Skeletal muscle satellite cell (primary cell): Measurements from ENCODE around the gene SMAD3.
A peak's percentile ranks its signal among the peaks of the same experiment; 100 is the strongest.

ENCODE experiments used
- H3K27me3 ChIP-seq: 2 replicates; pipeline ENCODE4 v1.7.0; 2013; ENCODE audit warnings: low read length; ENCODE audit not compliant: control insufficient read depth, insufficient read depth
- H3K36me3 ChIP-seq: 2 replicates; pipeline ENCODE4 v1.7.0; 2013; ENCODE audit warnings: mild to moderate bottlenecking, control low read depth, low read length; ENCODE audit not compliant: insufficient read depth
- H3K4me1 ChIP-seq: 2 replicates; pipeline ENCODE4 v1.7.0; 2013; ENCODE audit warnings: low read length; ENCODE audit not compliant: control insufficient read depth, insufficient read depth
- H3K4me2 ChIP-seq: 2 replicates; pipeline ENCODE4 v1.7.0; 2013; ENCODE audit warnings: mild to moderate bottlenecking, low read length
- H3K4me3 ChIP-seq: 2 replicates; pipeline ENCODE4 v1.7.0; 2013; ENCODE audit warnings: low read length
- H3K9ac ChIP-seq: 2 replicates; pipeline ENCODE4 v1.7.0; 2013; ENCODE audit warnings: mild to moderate bottlenecking, low read depth, low read length, moderate library complexity
- H3K9me3 ChIP-seq: replicated peaks from 2 replicates; pipeline ENCODE4 v1.7.0; 2013; ENCODE audit warnings: mild to moderate bottlenecking, control low read depth, low read length

Gene SMAD3

DNA sequence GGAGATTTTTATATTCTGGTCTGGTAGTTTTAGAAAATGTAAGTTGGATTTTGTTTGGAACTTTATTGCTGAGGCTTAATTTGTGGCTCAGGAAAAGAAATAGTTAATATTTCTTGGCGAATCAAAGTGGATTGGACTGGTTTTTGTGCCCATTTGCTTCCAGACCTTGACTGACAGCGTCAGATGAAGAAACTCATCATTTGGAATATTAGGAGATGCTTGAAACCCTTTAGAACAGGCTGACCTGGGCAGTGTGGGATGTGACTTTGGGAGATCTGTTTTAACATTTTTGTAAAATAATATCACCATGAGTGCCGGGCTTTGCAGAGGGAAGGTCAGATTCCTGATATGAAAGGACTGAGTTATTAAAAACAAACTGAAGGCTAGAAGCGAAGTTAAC is 106.1 kb downstream of the SMAD3 start:
- H3K4me2 ChIP-seq, result no peak overlapping the region
- no peaks in the 10 kb centered on the region for H3K27me3 ChIP-seq
- no peaks in the 10 kb centered on the region for H3K9me3 ChIP-seq
- peaks cover 71% of the 10 kb centered on the region for H3K4me1 ChIP-seq
- H3K4me3 ChIP-seq, result no peak overlapping the region
- H3K9ac ChIP-seq, result peak overlapping the region; percentile 31
- H3K36me3 ChIP-seq, result peaks cover 92% of the 10 kb centered on the region

DNA sequence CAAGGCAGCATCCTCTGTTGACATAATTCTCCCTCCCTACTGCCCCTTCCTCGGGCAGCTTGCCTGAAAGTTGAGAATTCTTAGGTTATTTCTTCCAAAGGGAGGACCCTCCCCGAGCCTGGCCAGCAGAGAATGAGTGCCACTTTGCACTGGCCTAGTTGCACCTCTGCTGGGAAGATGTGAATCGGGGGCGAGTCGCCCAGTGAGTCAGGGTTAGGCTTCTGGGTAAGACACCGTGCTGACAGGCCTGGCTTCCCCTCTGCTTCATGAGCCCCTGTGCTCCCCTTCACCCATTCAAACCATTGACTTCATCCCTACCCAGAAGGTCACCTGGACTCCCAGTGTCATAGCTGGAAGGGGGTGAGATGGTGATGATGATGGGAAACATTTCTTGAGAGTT is 106.8 kb downstream of the SMAD3 start:
- Histone ChIP-seq H3K4me2 (no peak overlapping the region), H3K27me3 (no peaks in the 10 kb centered on the region), H3K4me3 (no peak overlapping the region), H3K36me3 (peaks cover 92% of the 10 kb centered on the region), H3K9me3 (no peaks in the 10 kb centered on the region), H3K9ac (no peak overlapping the region), H3K4me1 (peaks cover 74% of the 10 kb centered on the region)

DNA sequence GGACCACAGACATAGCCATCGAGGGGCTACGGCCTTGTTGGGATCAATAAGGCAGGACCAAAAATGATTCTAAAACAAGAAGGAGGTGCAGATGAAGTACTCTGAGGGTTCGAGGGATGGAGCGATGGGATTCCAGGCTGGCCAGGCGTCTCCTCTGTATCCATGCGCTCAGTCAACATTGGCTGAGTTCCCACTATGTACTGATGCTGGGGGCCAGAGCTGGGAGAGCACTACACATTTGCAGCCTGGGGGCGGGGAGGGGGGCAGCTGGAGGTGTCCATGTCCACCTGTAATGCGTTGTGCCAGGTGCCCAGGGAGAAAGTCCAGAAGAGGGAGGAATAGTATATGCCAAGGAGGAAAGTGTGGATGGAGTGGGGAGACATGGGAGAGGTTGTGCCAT is 107.6 kb downstream of the SMAD3 start:
- Histone ChIP-seq H3K4me1 (peaks cover 73% of the 10 kb centered on the region), H3K36me3 (peaks cover 84% of the 10 kb centered on the region), H3K4me2 (no peak overlapping the region), H3K9ac (no peak overlapping the region), H3K27me3 (no peaks in the 10 kb centered on the region), H3K9me3 (no peaks in the 10 kb centered on the region), H3K4me3 (no peak overlapping the region)

DNA sequence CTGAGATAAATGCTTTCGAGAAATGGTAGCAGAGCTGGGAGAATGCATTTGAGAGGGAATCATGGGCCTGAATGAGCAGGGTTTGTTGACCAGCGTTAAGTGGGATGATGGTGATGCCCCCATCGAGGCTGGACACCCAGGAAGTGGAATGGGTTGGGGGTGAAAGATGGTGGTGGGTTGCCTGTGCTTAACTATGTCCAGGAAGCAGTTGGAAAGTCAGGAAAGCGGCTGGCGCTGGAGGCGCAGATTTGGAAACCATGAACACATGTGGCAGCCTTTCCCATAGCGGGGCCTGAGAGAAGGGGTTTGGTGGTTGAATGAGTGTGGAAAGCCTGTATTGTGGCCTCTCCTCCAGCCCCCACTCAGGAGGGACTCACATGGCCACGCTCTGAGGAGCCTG is 108.4 kb downstream of the SMAD3 start:
- H3K4me1 ChIP-seq, result peaks cover 71% of the 10 kb centered on the region

DNA sequence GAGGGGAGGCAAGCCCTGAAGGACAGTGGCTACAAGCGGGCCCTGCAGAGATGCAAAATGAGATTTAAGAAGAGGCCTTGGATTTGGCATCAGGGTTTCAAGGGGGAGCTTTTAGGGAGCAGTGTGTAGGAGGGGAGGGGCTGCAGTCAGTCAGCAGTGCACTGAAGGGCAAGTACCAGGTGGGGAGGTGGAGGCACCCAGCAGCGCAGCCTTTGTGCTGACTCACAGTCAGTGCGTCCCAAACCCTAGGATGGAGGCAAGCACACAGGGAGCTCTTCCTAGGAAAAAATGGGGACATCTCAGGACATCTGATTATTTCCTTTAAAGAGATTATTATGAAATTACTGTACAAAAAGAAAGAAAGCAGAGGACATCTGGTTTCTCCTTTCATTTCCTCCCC is 109.0 kb downstream of the SMAD3 start:
- Histone ChIP-seq H3K4me1 (peaks cover 78% of the 10 kb centered on the region), H3K4me2 (no peak overlapping the region), H3K9ac (no peak overlapping the region), H3K9me3 (no peaks in the 10 kb centered on the region), H3K4me3 (no peak overlapping the region), H3K36me3 (peaks cover 79% of the 10 kb centered on the region), H3K27me3 (no peaks in the 10 kb centered on the region)

More for the DNA sequence above, 108.4 kb downstream of the SMAD3 start:
- Histone ChIP-seq H3K27me3 (no peaks in the 10 kb centered on the region), H3K36me3 (peaks cover 79% of the 10 kb centered on the region), H3K9me3 (no peaks in the 10 kb centered on the region), H3K9ac (no peak overlapping the region), H3K4me3 (no peak overlapping the region), H3K4me2 (no peak overlapping the region)

DNA sequence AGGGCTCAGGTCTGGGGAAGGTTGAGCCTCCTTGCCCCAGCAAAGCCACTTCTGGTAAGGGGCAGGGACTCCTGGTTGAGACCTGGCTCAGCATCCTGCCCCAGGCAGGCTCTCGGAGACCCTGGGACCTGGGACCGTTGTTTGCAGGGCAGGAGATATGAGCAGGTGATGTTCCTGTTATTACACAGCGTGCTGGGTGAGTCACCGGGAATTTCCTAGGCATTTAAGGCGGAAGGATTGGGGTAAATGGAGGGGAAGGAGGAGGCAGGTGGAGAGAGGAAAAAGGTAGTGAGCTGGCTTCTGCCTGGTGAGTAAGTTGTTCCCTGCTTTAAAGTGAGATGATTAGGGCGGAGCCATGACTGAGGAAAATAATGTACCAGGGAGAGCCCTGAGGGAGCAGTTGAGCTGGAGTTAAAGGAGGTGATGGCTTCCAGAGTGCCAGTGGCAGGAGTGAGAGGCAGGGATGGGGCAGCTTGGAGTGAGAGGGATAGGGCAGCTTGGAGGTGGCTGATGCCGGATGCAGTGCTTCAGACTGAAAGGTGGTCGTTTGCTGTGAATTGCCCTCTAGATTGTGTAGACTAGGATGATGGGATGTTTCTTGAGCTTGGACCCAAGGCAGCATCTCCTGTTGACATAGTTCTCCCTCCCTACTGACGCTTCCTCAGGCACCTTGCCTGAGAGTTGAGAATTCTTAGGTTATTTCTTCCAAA is 109.6 kb downstream of the SMAD3 start:
- Histone ChIP-seq H3K9me3 (no peaks in the 10 kb centered on the region), H3K4me3 (no peak overlapping the region), H3K27me3 (no peaks in the 10 kb centered on the region), H3K9ac (no peak overlapping the region), H3K36me3 (peaks cover 80% of the 10 kb centered on the region), H3K4me1 (peaks cover 80% of the 10 kb centered on the region), H3K4me2 (no peak overlapping the region)

DNA sequence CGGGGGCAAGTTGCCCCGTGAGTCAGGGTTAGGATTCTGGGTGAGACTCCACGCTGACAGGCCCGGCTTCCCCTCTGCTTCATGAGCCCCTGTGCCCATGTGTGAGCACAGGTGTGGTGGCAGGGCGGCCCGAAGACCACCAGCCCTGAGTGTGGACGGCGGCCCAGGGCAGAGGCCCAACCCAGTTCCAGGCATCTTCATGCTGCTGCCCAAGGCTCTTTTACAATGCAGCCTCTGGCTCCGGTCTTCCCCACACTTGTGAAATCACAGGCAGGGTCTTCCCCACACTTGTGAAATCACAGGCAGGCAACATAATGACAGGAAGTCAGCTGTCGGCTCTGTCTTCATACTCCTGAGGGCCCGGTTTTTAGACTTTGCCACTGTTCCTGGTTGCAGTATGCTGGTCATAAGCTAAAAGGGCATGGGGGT is 110.3 kb downstream of the SMAD3 start:
- H3K36me3 ChIP-seq, result peaks cover 80% of the 10 kb centered on the region
- H3K9ac ChIP-seq, result peak overlapping the region; percentile 7

DNA sequence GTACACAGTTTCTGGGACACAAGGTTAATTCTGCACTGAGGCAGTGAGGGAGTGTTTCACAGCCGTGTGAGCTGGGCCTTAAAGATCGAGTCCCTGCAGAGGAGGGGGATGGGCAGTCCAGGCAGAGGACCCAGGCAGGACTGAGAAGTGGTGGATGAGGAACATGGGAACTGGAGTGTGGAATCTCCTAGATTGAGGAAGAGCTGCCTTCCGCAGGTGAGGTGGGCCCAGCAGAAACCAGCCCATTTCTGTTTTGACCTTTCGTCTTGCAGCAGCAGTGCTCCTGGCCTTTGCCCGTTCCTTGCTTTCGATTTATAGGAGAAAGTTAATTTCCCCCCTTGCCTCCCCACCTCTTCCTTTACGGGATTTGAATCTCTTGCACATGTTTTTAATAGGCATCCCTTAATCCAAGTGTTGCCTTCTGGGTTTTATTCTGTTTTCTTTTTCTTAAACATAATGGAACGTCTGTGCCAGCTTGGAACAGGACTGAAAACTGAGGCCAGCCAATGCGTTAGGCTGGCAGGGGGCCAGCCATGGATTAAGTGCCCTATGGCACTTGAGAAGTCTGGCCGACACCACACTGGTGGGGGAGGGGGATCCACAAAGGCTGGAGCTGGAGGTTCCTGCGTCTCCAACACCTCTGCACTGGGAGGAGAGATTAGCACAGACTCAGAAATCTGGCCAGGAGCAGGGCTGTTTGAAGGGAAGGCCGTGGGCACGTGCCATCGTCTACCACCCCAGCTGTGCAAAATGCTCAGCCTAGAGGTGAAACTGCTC is 111.0 kb downstream of the SMAD3 start:
- no peaks in the 10 kb centered on the region for H3K27me3 ChIP-seq
- peak overlapping the region; percentile 7 for H3K9ac ChIP-seq
- no peak overlapping the region for H3K4me2 ChIP-seq
- no peak overlapping the region for H3K4me3 ChIP-seq
- H3K9me3 ChIP-seq, result no peaks in the 10 kb centered on the region
- peaks cover 68% of the 10 kb centered on the region for H3K4me1 ChIP-seq
- H3K36me3 ChIP-seq, result peaks cover 76% of the 10 kb centered on the region

More for the DNA sequence above, 110.3 kb downstream of the SMAD3 start:
- Histone ChIP-seq H3K9me3 (no peaks in the 10 kb centered on the region), H3K27me3 (no peaks in the 10 kb centered on the region), H3K4me2 (no peak overlapping the region), H3K4me3 (no peak overlapping the region), H3K4me1 (peaks cover 74% of the 10 kb centered on the region)

DNA sequence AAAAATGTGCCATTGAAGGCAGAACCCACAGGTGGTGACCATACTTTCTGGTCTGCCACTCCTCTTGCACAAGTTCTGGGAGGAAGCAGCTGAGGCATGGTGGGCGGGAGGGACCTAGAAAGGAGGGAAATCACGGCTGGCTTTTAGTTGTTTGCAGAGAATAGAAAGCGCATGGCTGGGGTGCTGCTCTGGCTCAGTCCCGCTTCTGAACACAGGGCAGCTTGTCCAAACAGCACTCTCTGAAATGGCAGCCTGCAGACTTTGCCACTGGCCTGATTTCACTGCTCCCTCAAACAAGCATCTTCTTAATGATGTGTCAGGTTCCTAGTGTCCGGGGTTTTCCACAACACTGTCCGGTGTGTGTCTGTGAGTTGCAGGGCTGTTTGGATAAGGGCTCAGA is 112.3 kb downstream of the SMAD3 start:
- Histone ChIP-seq H3K4me1 (peaks cover 58% of the 10 kb centered on the region), H3K9ac (peak overlapping the region; percentile 67), H3K4me2 (peak overlapping the region; percentile 14), H3K4me3 (no peak overlapping the region), H3K9me3 (no peaks in the 10 kb centered on the region), H3K36me3 (peaks cover 75% of the 10 kb centered on the region), H3K27me3 (no peaks in the 10 kb centered on the region)

DNA sequence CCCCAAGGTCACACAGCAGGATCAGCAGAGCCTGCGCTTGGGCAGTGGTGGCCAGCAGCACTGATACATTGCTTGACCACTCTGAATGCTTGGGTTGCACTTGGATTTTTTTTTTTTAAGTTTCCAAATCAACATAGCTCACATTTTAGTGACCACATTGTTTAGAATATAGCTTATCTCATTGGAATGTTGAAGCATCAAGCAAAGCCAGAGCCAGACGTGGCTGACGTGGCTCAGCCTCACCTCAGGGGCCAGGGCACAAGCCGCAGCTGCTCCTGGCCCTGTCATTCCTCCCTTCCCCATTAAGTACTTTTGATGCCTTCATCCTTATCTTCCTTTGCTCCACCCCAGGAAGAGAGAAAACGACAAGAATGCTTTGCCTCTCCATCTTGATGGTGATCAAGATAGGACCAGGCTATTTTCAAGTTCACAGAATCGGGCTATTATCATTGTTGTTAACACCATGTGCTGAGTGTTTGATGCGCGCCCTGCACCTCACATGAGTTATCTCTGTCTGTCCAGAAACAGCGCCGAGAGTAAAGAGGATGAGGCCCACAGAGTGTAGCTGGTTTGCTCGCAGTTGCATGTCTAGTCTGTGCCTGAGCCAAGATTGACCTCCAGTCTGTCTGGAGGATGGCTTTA is 113.3 kb downstream of the SMAD3 start:
- H3K9me3 ChIP-seq, result no peaks in the 10 kb centered on the region
- peaks cover 72% of the 10 kb centered on the region for H3K36me3 ChIP-seq
- peak overlapping the region; percentile 2 for H3K4me3 ChIP-seq
- no peaks in the 10 kb centered on the region for H3K27me3 ChIP-seq
- peak overlapping the region; percentile 14 for H3K4me2 ChIP-seq
- H3K9ac ChIP-seq, result peak overlapping the region; percentile 67
- peaks cover 64% of the 10 kb centered on the region for H3K4me1 ChIP-seq

DNA sequence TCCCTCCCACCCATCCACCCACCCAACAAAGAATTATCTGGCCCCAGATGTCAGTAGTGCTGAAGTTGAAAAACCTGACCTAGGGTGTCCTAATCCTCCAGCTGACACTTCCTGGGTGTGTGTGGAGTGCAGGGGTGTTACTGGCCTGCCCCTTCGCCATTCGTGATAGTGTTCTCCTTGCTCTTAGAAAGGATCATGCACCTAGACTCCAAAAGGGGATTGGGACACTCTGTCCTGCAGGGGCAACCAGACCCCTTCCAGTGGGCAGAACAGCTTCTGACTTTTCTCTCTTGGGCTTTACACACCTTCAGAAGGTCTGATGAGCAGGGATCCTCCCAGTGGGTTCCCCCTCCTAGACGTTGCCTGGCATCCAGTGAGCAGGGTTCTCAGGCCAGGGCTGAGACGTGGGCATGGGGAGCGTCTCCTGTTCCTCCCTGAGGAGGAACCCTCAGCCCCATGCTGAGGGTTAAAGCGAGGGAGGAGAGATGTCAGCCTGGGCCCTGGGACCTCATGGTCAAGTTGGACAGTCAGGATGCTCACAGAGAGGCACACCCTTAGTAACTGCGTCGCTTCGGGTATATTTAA is 114.1 kb downstream of the SMAD3 start:
- peaks cover 62% of the 10 kb centered on the region for H3K4me1 ChIP-seq
- peaks cover 73% of the 10 kb centered on the region for H3K36me3 ChIP-seq
- H3K27me3 ChIP-seq, result no peaks in the 10 kb centered on the region
- no peaks in the 10 kb centered on the region for H3K9me3 ChIP-seq
- H3K4me2 ChIP-seq, result no peak overlapping the region
- peak overlapping the region; percentile 61 for H3K9ac ChIP-seq
- H3K4me3 ChIP-seq, result no peak overlapping the region
